LNCAP (cell line): Measurements from ENCODE around the gene FOLR3.

Source experiments
- TF ChIP-seq, protein P1 (sequence below): fragments of 450-650 bp; IDR thresholded peaks from 2 replicates; pipeline ENCODE4 v1.5.1; 2017; ENCODE audit warnings: mild to moderate bottlenecking

Gene FOLR3

GRCh38 chr11:72102946-72103753 is 32.4 kb upstream of the FOLR3 start, which contains the start of gene LAMTOR1:
Gene LAMTOR1 (minus strand): TSS chr11:72103297. CDS start chr11:72103224, 73 bp downstream.
- TF ChIP-seq, protein P1, sequence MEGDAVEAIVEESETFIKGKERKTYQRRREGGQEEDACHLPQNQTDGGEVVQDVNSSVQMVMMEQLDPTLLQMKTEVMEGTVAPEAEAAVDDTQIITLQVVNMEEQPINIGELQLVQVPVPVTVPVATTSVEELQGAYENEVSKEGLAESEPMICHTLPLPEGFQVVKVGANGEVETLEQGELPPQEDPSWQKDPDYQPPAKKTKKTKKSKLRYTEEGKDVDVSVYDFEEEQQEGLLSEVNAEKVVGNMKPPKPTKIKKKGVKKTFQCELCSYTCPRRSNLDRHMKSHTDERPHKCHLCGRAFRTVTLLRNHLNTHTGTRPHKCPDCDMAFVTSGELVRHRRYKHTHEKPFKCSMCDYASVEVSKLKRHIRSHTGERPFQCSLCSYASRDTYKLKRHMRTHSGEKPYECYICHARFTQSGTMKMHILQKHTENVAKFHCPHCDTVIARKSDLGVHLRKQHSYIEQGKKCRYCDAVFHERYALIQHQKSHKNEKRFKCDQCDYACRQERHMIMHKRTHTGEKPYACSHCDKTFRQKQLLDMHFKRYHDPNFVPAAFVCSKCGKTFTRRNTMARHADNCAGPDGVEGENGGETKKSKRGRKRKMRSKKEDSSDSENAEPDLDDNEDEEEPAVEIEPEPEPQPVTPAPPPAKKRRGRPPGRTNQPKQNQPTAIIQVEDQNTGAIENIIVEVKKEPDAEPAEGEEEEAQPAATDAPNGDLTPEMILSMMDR = no peak; the same call in 1 of the 2 replicates

- TF ChIP-seq, protein P1 = no peak
Measured at GRCh38 chr11:72103754-72104167, 31.8 kb upstream of the FOLR3 start.

DNA sequence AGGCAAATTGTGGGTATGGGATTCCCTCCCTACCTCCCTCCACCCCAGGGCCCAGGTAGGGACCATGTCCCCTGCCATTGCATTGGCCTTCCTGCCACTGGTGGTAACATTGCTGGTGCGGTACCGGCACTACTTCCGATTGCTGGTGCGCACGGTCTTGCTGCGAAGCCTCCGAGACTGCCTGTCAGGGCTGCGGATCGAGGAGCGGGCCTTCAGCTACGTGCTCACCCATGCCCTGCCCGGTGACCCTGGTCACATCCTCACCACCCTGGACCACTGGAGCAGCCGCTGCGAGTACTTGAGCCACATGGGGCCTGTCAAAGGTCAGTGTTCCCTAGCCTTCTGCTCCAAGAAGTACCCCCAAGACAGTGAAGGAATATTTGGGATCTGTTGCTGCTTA is 29.6 kb upstream of the FOLR3 start, which contains the start of gene TOMT:
Gene TOMT, plus strand, starts transcription at position 37 of the 400 bp plus-strand sequence. Its CDS starts 28 bp downstream, at position 65.
- TF ChIP-seq, protein P1 = no peak

DNA sequence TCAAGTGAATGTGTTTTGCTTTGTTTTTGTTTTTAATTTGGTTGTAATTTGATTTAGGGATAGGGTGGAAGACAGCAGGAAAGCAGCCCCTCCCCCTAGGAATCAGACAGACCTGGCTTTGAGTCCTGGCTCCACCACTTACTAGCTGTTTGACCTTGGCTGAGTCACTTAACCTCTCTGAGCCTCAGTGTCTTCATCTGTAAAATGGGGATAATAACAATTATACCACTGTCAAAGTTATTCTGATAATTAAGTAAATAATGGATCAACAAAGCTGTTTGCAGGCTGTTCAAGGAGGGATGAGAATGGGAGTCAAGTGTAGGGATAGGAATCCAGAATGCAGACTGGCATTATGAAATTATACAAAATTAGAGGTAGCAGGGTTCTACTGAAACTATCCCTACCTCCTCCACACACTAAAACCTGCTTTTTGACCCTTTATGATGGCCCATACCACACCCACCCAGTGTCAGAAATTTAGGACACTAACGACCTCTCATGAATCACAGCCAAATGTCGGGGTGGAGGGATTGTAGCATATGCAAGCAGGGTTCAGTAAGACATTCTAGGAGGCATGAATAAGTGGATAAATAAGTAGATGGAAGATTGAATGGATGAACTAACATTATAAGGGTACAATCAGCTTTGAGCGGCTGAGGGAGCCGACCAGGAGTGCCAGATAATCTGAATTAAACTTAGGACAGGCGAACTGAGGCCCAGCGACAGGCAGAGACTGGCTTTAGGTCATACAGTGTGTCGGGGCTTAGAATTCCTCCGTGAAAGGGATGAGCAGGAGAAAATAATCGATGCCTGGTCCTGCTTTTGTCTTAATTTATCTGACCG is 24.0 kb upstream of the FOLR3 start:
- TF ChIP-seq, protein P1 = no peak

DNA sequence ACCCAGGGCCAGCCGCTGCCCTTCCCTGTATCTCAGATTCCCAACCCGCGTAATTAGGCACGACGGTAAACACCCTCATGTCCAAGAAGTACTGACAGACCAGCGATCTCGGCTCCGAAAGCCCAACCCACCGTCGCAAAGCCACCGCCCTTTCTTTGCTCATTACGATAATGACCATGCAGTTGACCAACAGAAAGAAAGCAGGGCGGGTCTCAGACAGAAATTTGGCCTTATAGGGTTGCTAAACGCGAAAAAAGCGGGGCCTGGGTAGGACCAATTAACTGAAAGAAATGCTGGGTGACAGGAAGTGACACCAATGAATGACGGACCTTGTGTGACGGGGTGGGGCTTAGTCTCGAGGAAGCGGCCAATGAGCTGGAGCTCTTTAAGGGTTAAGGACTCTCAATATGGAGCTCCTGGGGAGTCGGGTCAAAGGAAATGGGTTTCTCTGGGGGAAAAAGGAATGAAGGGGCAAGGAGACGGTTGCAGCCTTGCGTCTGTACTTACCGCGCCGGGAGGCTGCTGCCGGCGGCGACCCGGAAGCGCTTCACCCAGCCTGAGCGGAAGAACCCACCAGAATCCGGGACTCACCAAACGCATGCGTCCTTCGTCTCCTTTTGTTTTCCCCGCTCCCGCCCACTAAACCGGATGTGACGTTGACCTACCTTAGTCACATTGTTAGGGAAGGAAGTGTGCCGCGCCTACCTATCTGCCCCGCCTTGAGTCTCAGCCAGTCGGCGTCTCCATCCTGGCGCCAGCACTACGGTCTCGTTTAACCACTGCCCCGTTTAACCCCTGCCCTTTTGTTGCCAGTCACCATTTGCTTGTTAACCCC is 23.2 kb upstream of the FOLR3 start, which contains the start of gene ANAPC15:
Gene ANAPC15, minus strand, starts transcription at position 553 of the 835 bp plus-strand sequence. CDS start 1,419 bp downstream, outside the sequence.
- TF ChIP-seq, protein P1 = no peak

DNA sequence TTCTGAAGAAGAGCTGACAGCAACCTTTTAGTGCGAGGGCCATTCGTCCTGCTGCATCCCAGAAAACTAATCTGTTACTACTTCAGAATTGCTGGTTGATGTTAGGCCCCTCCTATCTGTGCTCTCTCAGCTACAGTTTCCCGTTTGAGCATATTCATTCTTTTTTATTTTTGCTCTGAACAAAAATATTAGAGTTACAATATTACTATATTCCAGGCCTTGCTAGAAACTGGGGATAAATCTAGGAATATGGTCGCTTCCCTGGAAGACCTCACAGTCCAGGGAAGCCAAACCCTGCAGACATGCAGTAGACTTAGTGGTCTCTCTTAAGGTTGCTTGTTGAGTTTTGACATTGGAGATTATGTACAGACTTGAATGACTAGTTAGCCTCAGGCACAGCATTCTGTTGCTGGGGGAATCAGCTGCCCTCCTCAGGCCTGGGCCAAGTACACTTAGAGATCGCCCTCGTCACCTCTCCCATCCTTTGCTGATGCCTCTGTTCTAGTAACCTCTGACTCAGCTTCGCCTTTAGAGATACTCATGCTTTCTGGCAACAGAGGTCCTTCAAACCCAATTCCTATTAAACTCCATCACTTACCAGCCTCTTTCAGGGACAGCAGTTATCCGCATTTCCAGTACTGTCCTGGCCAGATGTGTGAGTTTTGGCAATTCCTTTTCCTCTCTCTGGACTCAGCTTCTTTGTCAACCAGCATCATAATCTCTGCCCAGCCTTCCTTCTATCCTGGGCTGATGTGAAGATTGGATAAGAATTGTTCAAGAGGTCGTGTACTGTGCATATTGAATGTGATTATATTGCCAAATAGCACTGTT is 22.3 kb upstream of the FOLR3 start:
- TF ChIP-seq, protein P1 = no peak
